Measurements from ENCODE around the gene WRAP73. TPM values are rescaled to one million over a fixed set of nuclear protein-coding genes. Genes with fewer than 3 reads are reported as not detected.

Gene WRAP73
- total RNA-seq, 4 donors from 2014 or later, result 10.3 to 21.7 (median 14.5) TPM

DNA sequence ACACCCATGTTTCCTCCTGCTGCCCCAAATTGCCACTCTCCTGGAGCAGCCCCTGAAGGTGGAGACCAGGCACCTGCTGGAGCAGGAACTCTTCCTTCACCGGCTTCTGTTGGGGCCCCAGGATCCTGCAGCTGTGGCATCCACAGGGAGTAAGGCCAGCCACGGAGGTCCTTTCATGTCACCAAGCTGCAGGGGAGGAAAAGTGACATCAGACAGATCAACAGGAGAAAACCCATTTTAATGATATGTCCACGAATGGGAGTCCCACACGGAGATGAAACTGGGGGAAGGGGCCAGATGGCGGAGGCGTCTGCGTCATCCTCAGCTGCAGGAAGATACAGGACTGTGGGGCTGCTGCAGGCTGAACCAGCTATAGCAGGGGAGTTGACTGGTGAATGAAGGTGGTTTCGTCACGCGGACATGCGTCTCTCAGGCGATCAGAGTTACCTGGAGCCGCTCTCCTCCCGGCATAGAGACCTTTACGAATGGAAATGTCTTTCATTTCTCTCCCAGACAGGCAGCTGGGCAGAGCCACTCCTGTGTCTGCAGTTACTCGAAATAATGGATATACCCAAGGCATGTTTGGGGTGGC is 12.3 kb upstream of the WRAP73 start:
- Histone ChIP-seq H3K9me3 (no peaks in the 10 kb centered on the region), H3K36me3 (no peaks in the 10 kb centered on the region), H3K27ac (no peak overlapping the region), H3K27me3 (peaks cover 57% of the 10 kb centered on the region), H3K4me3 (no peak overlapping the region), H3K4me1 (no peaks in the 10 kb centered on the region)
- WGBS, 2 donors (ENCODE audit: low coverage in 1 of 2), result 86% methylated on average over 15 of the region's 16 CpGs; no CpG with 5 or more reads in 1 of the 2 donors
- TF ChIP-seq, protein P1, sequence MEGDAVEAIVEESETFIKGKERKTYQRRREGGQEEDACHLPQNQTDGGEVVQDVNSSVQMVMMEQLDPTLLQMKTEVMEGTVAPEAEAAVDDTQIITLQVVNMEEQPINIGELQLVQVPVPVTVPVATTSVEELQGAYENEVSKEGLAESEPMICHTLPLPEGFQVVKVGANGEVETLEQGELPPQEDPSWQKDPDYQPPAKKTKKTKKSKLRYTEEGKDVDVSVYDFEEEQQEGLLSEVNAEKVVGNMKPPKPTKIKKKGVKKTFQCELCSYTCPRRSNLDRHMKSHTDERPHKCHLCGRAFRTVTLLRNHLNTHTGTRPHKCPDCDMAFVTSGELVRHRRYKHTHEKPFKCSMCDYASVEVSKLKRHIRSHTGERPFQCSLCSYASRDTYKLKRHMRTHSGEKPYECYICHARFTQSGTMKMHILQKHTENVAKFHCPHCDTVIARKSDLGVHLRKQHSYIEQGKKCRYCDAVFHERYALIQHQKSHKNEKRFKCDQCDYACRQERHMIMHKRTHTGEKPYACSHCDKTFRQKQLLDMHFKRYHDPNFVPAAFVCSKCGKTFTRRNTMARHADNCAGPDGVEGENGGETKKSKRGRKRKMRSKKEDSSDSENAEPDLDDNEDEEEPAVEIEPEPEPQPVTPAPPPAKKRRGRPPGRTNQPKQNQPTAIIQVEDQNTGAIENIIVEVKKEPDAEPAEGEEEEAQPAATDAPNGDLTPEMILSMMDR (IDR thresholded peaks at IDR 0.05), result no peak
- TF ChIP-seq POLR2AphosphoS5 (IDR thresholded peaks at IDR 0.05) (no peak), POLR2A (IDR thresholded peaks at IDR 0.05) (no peak), EP300 (IDR thresholded peaks at IDR 0.05) (no peak)
- no peak for ATAC-seq

DNA sequence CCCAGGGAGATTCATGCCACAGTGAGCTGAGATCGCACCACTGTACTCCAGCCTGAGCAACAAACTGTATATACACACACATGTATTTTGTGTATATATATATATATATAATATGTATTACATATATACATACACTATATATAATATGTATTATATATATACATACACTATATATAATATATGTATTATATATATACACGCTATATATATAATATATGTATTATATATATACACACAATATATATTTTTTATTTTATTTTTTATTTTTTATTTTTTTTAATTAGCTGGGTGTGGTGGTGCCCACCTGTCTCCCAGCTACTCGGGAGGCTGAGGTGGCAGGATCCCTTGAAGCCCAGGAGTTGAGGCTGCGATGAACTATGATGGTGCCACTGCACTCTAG is 11.7 kb upstream of the WRAP73 start:
- TF ChIP-seq POLR2A (IDR thresholded peaks at IDR 0.05) (no peak), POLR2AphosphoS5 (IDR thresholded peaks at IDR 0.05) (no peak), EP300 (IDR thresholded peaks at IDR 0.05) (no peak)
- TF ChIP-seq, protein P1 (IDR thresholded peaks at IDR 0.05), result no peak
- WGBS, 2 donors (ENCODE audit: low coverage in 1 of 2), result 94 to 95% methylated on average over 2 to 4 of the region's 4 CpGs

DNA sequence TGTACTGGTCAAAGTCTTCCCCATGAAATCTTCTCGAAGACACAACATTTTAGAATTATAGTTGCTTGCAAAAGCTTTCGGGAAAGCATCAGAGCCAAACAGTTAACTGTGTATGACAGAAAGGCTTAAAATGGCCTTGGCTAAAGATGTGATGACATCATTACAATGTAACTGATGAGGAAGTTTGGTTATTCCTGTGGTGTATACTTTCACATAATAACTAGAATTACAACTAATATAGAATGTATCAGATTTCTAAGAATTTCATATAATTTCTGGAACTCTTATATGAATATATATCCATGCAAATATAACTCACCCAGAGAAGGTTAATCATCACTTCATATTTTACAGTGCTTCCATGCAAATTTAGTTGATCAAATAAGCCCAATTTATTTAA is 10.8 kb upstream of the WRAP73 start:
- H3K27ac ChIP-seq, result no peak overlapping the region
- H3K9me3 ChIP-seq, result no peaks in the 10 kb centered on the region
- 40 to 65% methylated on average over 2 of the region's 2 CpGs for WGBS, 2 donors (ENCODE audit: low coverage in 1 of 2)
- TF ChIP-seq POLR2AphosphoS5 (IDR thresholded peaks at IDR 0.05) (no peak), EP300 (IDR thresholded peaks at IDR 0.05) (no peak), POLR2A (IDR thresholded peaks at IDR 0.05) (no peak)
- TF ChIP-seq, protein P1 (IDR thresholded peaks at IDR 0.05), result no peak
- H3K36me3 ChIP-seq, result no peaks in the 10 kb centered on the region
- ATAC-seq, result no peak
- no peak overlapping the region for H3K4me3 ChIP-seq
- H3K4me1 ChIP-seq, result no peaks in the 10 kb centered on the region
- H3K27me3 ChIP-seq, result peaks cover 57% of the 10 kb centered on the region

More for the DNA sequence above, 11.7 kb upstream of the WRAP73 start:
- no peaks in the 10 kb centered on the region for H3K4me1 ChIP-seq
- no peak overlapping the region for H3K4me3 ChIP-seq
- no peak overlapping the region for H3K27ac ChIP-seq
- no peak for ATAC-seq
- no peaks in the 10 kb centered on the region for H3K36me3 ChIP-seq
- H3K9me3 ChIP-seq, result no peaks in the 10 kb centered on the region
- H3K27me3 ChIP-seq, result peaks cover 55% of the 10 kb centered on the region

DNA sequence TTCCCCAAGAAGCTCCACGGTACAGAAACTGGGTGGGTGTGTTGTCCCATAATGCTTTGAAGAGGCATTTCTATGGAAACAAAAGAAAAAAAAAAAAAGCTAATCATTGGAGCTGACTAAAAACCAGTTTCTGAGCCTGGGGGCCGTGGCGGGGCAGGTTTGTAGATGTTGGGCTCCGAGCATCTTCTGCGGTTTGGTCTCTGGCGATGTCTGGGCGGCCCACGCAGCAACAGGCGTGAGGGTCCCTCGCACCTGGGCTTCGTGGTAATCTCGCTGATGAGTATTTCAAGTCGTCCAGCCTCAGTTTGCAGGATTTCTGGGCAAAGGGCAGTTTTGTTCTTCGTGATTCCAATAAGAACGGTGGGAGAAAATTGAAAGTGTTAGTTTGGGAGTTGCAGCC is 9.2 kb upstream of the WRAP73 start:
- Histone ChIP-seq H3K27ac (no peak overlapping the region), H3K9me3 (no peaks in the 10 kb centered on the region), H3K4me1 (no peaks in the 10 kb centered on the region), H3K36me3 (no peaks in the 10 kb centered on the region), H3K4me3 (no peak overlapping the region), H3K27me3 (peaks cover 64% of the 10 kb centered on the region)
- WGBS, 2 donors (ENCODE audit: low coverage in 1 of 2), result 83 to 86% methylated on average over 11 to 13 of the region's 15 CpGs
- no peak for TF ChIP-seq POLR2A (IDR thresholded peaks at IDR 0.05)
- TF ChIP-seq, protein P1 (IDR thresholded peaks at IDR 0.05), result no peak
- no peak for TF ChIP-seq EP300 (IDR thresholded peaks at IDR 0.05)
- TF ChIP-seq POLR2AphosphoS5 (IDR thresholded peaks at IDR 0.05), result no peak
- ATAC-seq, result no peak

DNA sequence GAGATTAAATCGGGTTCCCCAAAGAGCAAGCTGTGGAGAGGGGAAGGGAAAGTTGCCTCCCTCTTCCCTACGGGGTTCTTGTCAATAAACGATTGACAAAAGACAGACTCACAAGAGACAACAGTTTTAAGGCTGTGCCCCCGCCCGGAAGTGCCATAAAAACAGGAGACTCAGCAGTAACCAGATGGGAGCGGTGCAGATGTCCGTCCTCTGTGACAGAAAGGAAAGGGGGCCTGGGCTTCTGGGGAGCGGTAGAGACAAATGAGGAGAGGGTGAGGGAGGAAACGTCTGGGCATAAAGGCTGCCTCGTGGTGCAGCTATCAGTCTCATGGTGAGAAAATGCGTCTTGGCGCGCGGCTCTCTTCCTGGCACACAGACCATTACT is 8.3 kb upstream of the WRAP73 start:
- no peak overlapping the region for H3K4me3 ChIP-seq
- no peak overlapping the region for H3K27ac ChIP-seq
- no peaks in the 10 kb centered on the region for H3K9me3 ChIP-seq
- no peaks in the 10 kb centered on the region for H3K36me3 ChIP-seq
- peaks cover 64% of the 10 kb centered on the region for H3K27me3 ChIP-seq
- WGBS, 2 donors (ENCODE audit: low coverage in 1 of 2), result 46 to 65% methylated on average over 11 to 13 of the region's 14 CpGs
- TF ChIP-seq POLR2A (IDR thresholded peaks at IDR 0.05), result no peak
- TF ChIP-seq EP300 (IDR thresholded peaks at IDR 0.05), result no peak
- H3K4me1 ChIP-seq, result no peaks in the 10 kb centered on the region
- ATAC-seq, result no peak
